Activated T-cell treated with anti-CD3 and anti-CD28 coated beads, Interleukin-2, amount 50 U/mL, for 4 hours (primary cell): ENCODE data around the gene LMNTD1. TPM values are rescaled to one million over a fixed set of nuclear protein-coding genes. Genes with fewer than 3 reads are reported as not detected.

Source experiments
- ATAC-seq, 2 donors: fragments of 200-7000 bp; cut with Tn5 transposase; one replicate each; pipeline ENCODE4 v1.10.0; 2021
- DNase-seq: peaks from one replicate; pipeline ENCODE4 v3.0.0-alpha.2; 2020
- H3K27me3 Mint-ChIP-seq: one replicate; pipeline ENCODE4 v1.8.0; 2021; ENCODE audit warnings: low read depth, mixed read lengths
- H3K36me3 Mint-ChIP-seq: one replicate; pipeline ENCODE4 v1.8.0; 2022; ENCODE audit warnings: mixed read lengths; ENCODE audit not compliant: insufficient read depth
- H3K4me1 Mint-ChIP-seq: one replicate; pipeline ENCODE4 v1.8.0; 2021; ENCODE audit warnings: low read depth, mixed read lengths
- H3K4me3 Mint-ChIP-seq: one replicate; pipeline ENCODE4 v1.8.0; 2021; ENCODE audit warnings: mild to moderate bottlenecking, moderate library complexity, mixed read lengths
- H3K9me3 Mint-ChIP-seq: one replicate; pipeline ENCODE4 v1.8.0; 2021; ENCODE audit warnings: mixed read lengths
- total RNA-seq, 3 donors: library from RNA; stranded (reverse); gene quantifications; one replicate each; pipeline ENCODE4 v1.2.1, GENCODE V29; 2021

Gene LMNTD1
- total RNA-seq, 3 donors from 2014 or later, result not detected

DNA sequence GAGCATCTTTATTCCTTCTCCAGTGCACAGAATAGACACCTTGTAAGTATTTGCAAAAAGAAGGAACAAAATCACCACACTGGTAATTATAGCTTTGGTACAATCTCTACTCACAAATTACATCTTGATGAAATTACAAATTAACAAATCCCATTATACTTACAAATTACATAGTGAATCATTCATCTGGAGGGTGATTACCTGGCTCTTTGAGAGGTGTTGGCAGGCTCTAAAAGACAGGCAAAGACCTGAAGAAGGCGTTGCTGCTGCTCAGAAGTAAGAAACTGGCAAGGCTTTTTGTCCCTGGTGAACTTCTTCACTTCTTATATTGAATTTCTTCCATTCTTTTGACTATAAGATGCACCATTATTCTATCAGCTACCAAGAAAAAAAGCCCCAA lies 21.7 kb upstream of the LMNTD1 start:
- ATAC-seq (no peak), DNase-seq (no peak)
- no peak overlapping the region for H3K4me3 Mint-ChIP-seq
- no peaks in the 10 kb centered on the region for H3K4me1 Mint-ChIP-seq
- no peaks in the 10 kb centered on the region for H3K9me3 Mint-ChIP-seq
- no peaks in the 10 kb centered on the region for H3K27me3 Mint-ChIP-seq
- no peaks in the 10 kb centered on the region for H3K36me3 Mint-ChIP-seq

DNA sequence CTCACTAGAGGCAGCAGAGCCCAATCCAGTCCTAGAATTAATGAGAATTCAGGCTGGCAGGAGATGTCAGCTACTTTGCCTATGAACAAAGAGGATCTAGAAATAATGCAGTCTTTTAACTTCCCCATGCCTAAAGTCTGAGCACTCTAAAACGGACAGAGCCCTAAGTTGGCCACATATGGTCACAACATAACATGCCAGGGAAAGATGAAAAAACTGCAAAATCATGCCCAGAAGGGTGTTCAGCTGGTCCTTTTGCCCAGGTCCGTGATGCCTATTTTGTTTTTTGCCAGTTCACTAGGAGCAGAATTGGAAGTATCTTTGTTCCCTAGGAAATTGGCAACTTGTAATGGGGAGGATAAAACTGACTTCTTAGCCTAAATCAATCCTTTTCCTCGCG lies 20.3 kb upstream of the LMNTD1 start:
- Mint-ChIP-seq H3K4me1 (no peaks in the 10 kb centered on the region), H3K27me3 (no peaks in the 10 kb centered on the region), H3K4me3 (no peak overlapping the region), H3K36me3 (no peaks in the 10 kb centered on the region), H3K9me3 (peaks cover 2% of the 10 kb centered on the region)
- DNase-seq (no peak), ATAC-seq (no peak)

DNA sequence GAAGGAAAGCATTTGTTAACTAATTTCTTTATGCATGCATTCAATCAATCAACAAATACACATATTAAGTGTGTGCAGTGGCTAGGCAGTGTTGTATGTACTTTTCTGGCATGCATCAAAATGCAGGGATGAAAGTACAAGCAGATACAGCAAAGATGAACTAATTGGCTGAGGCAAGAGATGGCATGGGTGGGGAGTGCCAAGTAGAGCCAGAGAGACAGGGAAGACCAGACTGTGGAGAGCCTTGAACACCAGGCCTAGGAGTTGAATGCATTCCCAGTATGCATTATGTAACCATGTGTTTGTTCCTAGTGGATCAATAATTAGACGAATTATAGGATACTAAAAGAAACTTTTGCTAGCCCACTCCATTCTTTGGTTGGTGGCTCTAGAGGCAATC lies 17.3 kb upstream of the LMNTD1 start:
- no peaks in the 10 kb centered on the region for H3K4me1 Mint-ChIP-seq
- DNase-seq, result no peak
- H3K4me3 Mint-ChIP-seq, result no peak overlapping the region

DNA sequence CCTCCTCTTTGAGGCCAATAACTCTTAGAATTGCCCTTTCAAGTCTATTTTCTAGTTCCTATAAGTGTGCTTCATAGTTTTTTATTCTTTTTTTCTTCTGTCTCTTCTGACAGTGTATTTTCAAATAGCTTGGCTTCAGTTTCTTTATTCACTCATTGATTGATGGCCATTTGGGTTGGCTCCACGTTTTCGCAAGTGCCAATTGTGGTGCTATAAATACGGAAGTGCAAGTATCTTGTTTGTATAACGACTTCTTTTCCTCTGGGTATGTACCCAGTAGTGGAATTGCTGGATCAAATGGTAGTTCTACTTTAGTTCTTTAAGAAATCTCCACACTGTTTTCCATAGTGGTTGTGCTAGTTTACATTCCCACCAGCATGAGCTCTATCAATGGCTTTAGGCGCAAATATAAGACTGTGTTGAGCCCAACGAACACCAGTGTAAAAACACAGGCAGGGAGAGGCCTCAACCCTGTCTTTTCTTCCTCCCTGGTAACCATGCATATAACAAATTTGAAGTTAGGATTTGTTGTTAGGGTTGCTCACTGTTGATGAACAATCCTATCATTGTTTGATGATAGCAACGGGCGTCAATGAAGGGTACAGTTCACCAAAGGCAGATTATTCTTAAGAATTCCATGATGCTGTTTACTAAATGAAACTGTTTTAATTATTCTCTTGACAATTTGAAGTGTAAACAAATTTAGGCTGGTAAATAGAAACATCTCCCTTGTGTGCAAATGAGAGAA lies 13.3 kb upstream of the LMNTD1 start:
- ATAC-seq (no peak), DNase-seq (no peak)
- Mint-ChIP-seq H3K4me3 (no peak overlapping the region), H3K9me3 (peaks cover 10% of the 10 kb centered on the region), H3K36me3 (no peaks in the 10 kb centered on the region), H3K4me1 (no peaks in the 10 kb centered on the region), H3K27me3 (no peaks in the 10 kb centered on the region)

More for the DNA sequence above, 17.3 kb upstream of the LMNTD1 start:
- no peaks in the 10 kb centered on the region for H3K27me3 Mint-ChIP-seq
- peaks cover 10% of the 10 kb centered on the region for H3K9me3 Mint-ChIP-seq
- no peak for ATAC-seq
- H3K36me3 Mint-ChIP-seq, result no peaks in the 10 kb centered on the region

DNA sequence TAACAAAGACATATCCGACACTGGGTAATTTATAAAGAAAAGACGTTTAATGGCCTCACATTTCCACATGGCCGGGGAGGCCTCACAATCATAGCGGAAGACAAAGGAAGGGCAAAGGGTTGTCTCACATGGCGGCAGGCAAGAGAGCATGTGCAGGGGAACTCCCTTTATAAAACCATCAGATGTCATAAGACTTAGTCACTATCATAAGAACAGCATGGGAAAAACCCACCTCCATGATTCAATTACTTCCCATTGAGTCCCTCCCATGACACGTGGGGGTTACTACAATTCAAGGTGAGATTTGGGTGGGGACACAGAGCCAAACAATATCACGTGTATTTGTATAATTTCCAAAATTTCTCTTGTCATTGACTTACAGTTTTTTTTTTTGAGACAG lies 5.5 kb upstream of the LMNTD1 start:
- no peaks in the 10 kb centered on the region for H3K27me3 Mint-ChIP-seq
- peaks cover 3% of the 10 kb centered on the region for H3K4me1 Mint-ChIP-seq
- ATAC-seq (peak in 1 of 2 donors; percentile 38), DNase-seq (no peak)
- no peaks in the 10 kb centered on the region for H3K36me3 Mint-ChIP-seq
- no peak overlapping the region for H3K4me3 Mint-ChIP-seq
- peaks cover 4% of the 10 kb centered on the region for H3K9me3 Mint-ChIP-seq

DNA sequence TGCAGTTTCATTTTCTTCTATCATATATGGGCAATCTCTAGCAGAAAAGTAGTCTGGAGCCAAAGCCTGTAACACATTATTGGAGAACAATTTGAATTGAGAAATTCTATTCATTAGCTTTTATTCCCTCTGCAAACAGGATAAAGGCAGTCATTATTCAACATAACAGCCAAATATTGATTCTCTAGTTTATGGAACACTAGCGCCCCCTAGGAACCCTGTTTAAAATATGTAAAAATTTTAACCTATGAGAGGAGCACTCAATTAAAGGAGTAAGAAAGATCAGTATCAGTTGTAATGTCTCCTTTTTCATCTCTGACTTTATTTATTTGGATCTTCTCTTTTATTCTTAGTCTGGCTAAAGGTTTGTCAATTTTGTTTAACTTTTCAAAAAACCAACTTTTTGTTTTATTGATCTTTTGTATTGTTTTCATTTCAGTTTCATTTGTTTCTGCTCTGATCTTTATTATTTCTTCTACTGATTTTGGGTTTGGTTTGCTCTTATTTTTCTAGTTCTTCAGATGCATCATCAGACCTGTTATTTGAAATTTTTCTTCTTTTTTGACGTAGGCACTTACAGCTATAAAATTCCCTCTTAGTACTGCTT lies 4.8 kb upstream of the LMNTD1 start:
- peaks cover 3% of the 10 kb centered on the region for H3K4me1 Mint-ChIP-seq
- H3K9me3 Mint-ChIP-seq, result peaks cover 4% of the 10 kb centered on the region
- no peak for DNase-seq
- no peak overlapping the region for H3K4me3 Mint-ChIP-seq
- H3K27me3 Mint-ChIP-seq, result peaks cover 2% of the 10 kb centered on the region
- no peak for ATAC-seq
- no peaks in the 10 kb centered on the region for H3K36me3 Mint-ChIP-seq

DNA sequence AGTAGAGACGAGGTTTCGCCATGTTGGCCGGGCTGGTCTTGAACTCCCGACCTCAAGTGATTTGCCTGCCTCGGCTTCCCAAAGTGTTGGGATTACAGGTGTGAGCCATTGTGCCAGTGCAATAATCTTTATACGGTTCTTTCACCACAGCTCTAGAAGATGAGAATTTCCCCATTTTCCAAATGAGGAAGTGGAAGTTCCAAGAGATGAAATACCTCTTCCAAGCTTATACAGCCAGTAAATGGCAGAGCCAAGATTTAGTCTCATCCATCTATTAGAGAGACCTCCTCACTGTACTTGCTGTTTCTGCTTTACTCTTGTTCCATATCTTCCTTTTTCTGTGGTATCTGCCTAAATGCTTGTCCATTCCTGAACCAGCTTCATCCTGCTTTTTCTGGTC lies 3.1 kb upstream of the LMNTD1 start:
- peaks cover 8% of the 10 kb centered on the region for H3K9me3 Mint-ChIP-seq
- DNase-seq (no peak), ATAC-seq (no peak)
- H3K27me3 Mint-ChIP-seq, result peaks cover 5% of the 10 kb centered on the region
- no peaks in the 10 kb centered on the region for H3K36me3 Mint-ChIP-seq
- H3K4me3 Mint-ChIP-seq, result no peak overlapping the region
- peaks cover 3% of the 10 kb centered on the region for H3K4me1 Mint-ChIP-seq

DNA sequence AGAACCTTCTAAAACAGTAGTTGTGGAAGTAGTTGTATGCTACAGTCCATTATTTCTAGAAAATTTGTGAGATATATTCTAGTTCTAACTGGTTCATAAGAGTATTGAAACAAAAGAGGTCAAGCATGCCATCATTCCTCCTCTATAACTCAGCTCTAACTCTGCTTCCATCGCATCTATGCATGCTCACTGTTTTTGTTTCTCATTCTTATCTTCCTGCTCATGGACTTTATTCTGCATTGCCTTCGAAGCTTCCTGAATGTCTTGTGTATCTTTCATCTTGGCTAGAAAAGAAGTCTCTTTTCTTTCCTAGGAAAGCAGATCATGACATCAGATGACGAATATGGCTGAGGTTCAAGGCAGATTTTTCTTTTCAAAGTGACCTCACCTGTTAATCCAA lies 402 bp downstream of the LMNTD1 start:
- peaks cover 5% of the 10 kb centered on the region for H3K27me3 Mint-ChIP-seq
- H3K4me1 Mint-ChIP-seq, result no peaks in the 10 kb centered on the region
- H3K36me3 Mint-ChIP-seq, result no peaks in the 10 kb centered on the region
- no peak for ATAC-seq
- DNase-seq, result no peak
- H3K9me3 Mint-ChIP-seq, result peaks cover 4% of the 10 kb centered on the region
- no peak overlapping the region for H3K4me3 Mint-ChIP-seq

DNA sequence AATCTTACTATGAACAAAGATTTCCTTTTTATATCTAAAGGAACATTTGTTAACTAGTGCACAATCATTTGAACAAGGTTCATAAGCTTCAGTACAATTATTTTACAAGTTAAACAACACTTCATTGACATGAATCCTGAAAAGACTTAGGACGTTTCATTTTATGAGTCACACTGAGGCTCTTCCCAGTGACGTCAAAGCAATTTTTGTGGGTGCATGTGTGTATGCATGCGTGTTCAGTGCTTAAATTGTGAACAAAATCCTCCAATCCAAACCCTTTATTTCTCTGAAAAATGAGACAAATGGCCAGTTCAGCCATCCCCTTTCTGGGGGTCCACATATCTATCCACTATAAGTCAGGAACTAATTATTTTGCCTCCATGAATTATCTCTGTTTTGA lies 2.9 kb downstream of the LMNTD1 start:
- Mint-ChIP-seq H3K36me3 (no peaks in the 10 kb centered on the region), H3K4me1 (no peaks in the 10 kb centered on the region), H3K4me3 (no peak overlapping the region), H3K9me3 (peaks cover 4% of the 10 kb centered on the region), H3K27me3 (peaks cover 5% of the 10 kb centered on the region)
- ATAC-seq, result no peak
- no peak for DNase-seq

DNA sequence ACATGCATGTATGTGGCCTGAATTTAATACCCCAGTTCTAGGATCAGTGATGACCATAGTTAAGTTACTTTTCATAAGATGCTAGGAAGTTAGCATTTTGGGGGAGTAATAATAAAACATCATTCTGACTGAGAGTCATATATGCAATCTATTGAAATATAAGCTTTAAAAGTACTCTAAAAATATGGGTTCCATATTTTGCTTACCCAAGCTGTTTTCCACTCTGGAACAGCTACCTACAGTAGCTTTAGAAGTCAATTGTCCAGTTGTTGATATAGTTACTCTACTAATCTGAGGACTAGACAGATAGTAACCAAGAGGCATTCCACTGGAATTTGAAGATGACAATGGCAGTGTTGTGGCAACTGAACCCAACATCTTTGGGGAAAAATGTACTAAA lies 4.0 kb downstream of the LMNTD1 start:
- H3K27me3 Mint-ChIP-seq, result peaks cover 5% of the 10 kb centered on the region
- ATAC-seq (no peak), DNase-seq (no peak)
- no peaks in the 10 kb centered on the region for H3K4me1 Mint-ChIP-seq
- no peak overlapping the region for H3K4me3 Mint-ChIP-seq
- H3K36me3 Mint-ChIP-seq, result no peaks in the 10 kb centered on the region
- H3K9me3 Mint-ChIP-seq, result peaks cover 4% of the 10 kb centered on the region

DNA sequence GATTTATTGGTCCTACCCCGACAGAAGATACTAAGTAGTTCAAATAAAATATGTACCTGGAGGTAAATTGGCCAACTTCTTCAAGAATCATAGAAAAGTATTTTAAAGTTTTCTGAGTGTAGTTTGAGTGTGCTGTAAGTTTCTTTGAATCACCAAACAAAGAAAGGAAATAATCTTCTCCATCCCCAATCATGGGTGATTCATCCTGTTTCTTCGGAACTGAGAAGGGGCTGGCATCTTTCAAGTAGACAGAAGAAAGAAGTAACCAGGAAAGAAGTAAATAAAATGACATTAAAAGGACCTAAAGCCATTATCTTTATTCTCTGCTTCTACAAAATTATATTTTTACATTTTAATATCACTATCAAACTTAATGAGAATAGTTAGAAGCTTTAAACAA lies 6.8 kb downstream of the LMNTD1 start:
- no peaks in the 10 kb centered on the region for H3K27me3 Mint-ChIP-seq
- DNase-seq (no peak), ATAC-seq (no peak)
- no peaks in the 10 kb centered on the region for H3K9me3 Mint-ChIP-seq
- H3K4me1 Mint-ChIP-seq, result no peaks in the 10 kb centered on the region
- no peaks in the 10 kb centered on the region for H3K36me3 Mint-ChIP-seq
- no peak overlapping the region for H3K4me3 Mint-ChIP-seq

DNA sequence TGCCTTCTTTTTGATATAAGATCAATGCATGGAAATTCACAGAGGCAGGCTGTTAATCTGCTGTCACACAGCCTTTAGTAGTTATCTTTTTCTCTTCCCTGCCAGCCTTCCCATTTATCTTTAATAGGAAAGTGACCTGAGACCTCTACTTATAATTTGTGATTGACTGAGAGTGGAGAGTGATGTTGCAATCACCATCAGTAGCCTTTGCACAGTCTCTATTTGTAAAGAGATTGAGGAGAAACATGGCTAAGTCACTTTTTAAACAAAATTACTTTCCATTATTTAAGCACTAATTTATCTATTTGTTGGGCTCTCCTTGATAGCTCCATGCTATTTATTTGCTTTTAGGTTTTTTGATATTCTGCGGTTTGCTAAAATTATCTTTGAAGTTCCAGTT lies 19.9 kb downstream of the LMNTD1 start:
- no peaks in the 10 kb centered on the region for H3K36me3 Mint-ChIP-seq
- DNase-seq (no peak), ATAC-seq (no peak)
- peaks cover 4% of the 10 kb centered on the region for H3K9me3 Mint-ChIP-seq
- H3K4me3 Mint-ChIP-seq, result no peak overlapping the region
- no peaks in the 10 kb centered on the region for H3K4me1 Mint-ChIP-seq
- H3K27me3 Mint-ChIP-seq, result no peaks in the 10 kb centered on the region

DNA sequence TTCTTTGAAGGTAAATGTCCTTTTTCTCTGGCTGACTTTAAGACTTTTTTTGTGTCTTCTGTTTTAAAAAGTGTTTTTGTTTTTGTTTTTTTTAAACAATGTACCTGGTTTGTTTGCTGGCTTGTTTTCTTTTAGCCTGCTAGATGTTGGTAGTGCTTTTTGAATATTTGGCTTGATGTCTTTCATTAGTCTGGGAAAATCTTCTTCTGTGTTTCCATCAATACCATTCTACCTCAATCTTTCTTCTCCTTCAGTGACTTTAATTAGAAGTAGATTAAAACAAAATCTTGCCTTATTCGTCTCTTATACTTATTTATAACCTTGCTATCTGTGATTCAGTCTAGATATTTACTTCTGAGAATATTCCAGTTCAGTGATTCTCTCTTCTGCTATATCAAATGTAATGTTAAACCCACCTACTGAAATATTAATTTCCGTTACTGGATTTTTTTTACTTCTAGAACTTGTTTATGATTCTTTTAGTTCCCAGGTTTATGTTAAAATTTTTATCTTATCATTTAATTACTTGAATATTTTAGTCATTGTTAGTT lies 21.5 kb downstream of the LMNTD1 start:
- no peaks in the 10 kb centered on the region for H3K4me1 Mint-ChIP-seq
- DNase-seq (no peak), ATAC-seq (no peak)
- H3K36me3 Mint-ChIP-seq, result no peaks in the 10 kb centered on the region
- peaks cover 4% of the 10 kb centered on the region for H3K9me3 Mint-ChIP-seq
- H3K4me3 Mint-ChIP-seq, result no peak overlapping the region
- H3K27me3 Mint-ChIP-seq, result no peaks in the 10 kb centered on the region

DNA sequence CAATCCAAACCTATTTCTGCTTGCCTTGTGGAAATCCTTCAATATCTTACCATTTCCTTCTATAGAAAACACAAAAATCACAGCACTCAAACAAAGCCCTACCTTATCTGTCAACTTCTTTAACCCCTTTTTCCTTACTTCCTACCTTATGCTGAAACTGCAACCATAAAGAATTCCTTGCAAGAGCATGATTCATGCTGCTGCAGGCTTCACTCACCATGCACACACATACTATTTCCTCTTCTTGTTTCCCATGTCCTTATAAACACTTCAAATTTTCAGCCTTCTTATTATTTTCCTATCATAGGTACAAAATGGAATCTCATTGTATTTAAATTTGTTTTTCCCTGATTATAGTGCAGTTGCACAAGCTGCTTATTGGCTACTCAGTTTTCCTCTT lies 23.3 kb downstream of the LMNTD1 start:
- Mint-ChIP-seq H3K4me1 (no peaks in the 10 kb centered on the region), H3K9me3 (no peaks in the 10 kb centered on the region), H3K36me3 (no peaks in the 10 kb centered on the region), H3K27me3 (no peaks in the 10 kb centered on the region), H3K4me3 (no peak overlapping the region)
- DNase-seq (no peak), ATAC-seq (no peak)

DNA sequence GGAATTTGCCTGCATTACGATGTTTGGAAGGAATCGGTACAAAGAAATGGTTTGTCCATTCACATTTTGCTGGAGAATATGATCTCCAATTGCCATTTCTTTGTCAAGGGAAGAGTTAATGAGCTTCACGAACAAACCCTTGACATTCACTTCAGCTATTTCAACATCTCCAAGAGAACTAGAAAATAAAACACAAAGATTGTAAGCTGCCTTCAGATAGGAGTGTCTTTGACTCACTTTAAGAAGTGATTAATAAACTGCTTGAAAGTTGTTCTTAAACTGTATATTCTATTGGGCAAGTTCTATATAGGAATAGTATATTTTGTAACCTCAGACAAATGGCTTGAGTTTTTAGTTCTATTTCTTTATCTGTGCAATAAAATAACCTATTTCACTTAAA lies 26.3 kb downstream of the LMNTD1 start:
- no peaks in the 10 kb centered on the region for H3K36me3 Mint-ChIP-seq
- H3K27me3 Mint-ChIP-seq, result no peaks in the 10 kb centered on the region
- no peak overlapping the region for H3K4me3 Mint-ChIP-seq
- H3K4me1 Mint-ChIP-seq, result no peaks in the 10 kb centered on the region
- no peak for ATAC-seq
- no peaks in the 10 kb centered on the region for H3K9me3 Mint-ChIP-seq
- DNase-seq, result no peak
